Panc1 (cell line): Measurements from ENCODE around the gene USP11. TPM values are rescaled to one million over a fixed set of nuclear protein-coding genes. Genes with fewer than 3 reads are reported as not detected.

Experiments used
- ATAC-seq: fragments of 200-7000 bp; cut with Tn5 transposase; 2 replicates; pipeline ENCODE4 v1.9.1; 2020; ENCODE audit warnings: mild to moderate bottlenecking, moderate library complexity
- BruUV-seq: library from RNA; stranded (reverse); fragments of 400-500 nt; replicated peaks from 2 replicates; lab custom pipeline; 2021; lab: Mats Ljungman, UMichigan
- CTCF ChIA-PET: fragments of 300-600 bp; sonication (Branson Sonifier 250); formaldehyde crosslinking; loops from one replicate; lab custom pipeline; 2022; ENCODE audit warnings: antibody characterized with exemption; lab: Charles Lee
- POLR2A ChIA-PET: fragments of 300-600 bp; sonication (Branson Sonifier 250); formaldehyde crosslinking; loops from one replicate; lab custom pipeline; 2022; ENCODE audit warnings: antibody characterized with exemption; lab: Charles Lee
- DNase-seq: peaks from one replicate; pipeline ENCODE4 v3.0.0-alpha.2; 2010; ENCODE audit warnings: low read depth, low spot score
- H3K27ac ChIP-seq: 2 replicates; pipeline ENCODE4 v1.5.1; 2011; ENCODE audit warnings: mild to moderate bottlenecking, low read length, inconsistent platforms
- H3K27me3 ChIP-seq: fragments of 200-500 bp; sonication (Bioruptor generic); 2 replicates; pipeline ENCODE4 v1.6.0; 2014; ENCODE audit warnings: low read length, inconsistent platforms; ENCODE audit not compliant: control insufficient read depth, insufficient read depth
- H3K36me3 ChIP-seq: fragments of 200-500 bp; sonication (Bioruptor generic); 2 replicates; pipeline ENCODE4 v1.5.1; 2014; ENCODE audit warnings: inconsistent platforms, mild to moderate bottlenecking, low read length, moderate library complexity; ENCODE audit not compliant: control insufficient read depth, insufficient read depth
- H3K4me1 ChIP-seq: 2 replicates; pipeline ENCODE4 v1.5.1; 2011; ENCODE audit warnings: inconsistent platforms, mild to moderate bottlenecking, low read length, moderate library complexity; ENCODE audit not compliant: control insufficient read depth, insufficient read depth
- H3K4me3 ChIP-seq, 2 experiments: 2 replicates each; pipeline ENCODE4 v1.5.1; 2011 to 2012; ENCODE audit warnings: low read depth in 2 of 2, low read length in 2 of 2, mild to moderate bottlenecking in 2 of 2, inconsistent platforms in 1 of 2, moderate library complexity in 1 of 2
- H3K9me3 ChIP-seq: fragments of 200-500 bp; sonication (Bioruptor generic); 2 replicates; pipeline ENCODE4 v1.5.1; 2014; ENCODE audit warnings: low read depth, mild to moderate bottlenecking, inconsistent platforms, low read length, moderate library complexity; ENCODE audit not compliant: control insufficient read depth, insufficient read depth
- CTCF ChIP-seq: fragments of 450-650 bp; IDR thresholded peaks from 2 replicates; pipeline ENCODE4 v1.5.1; 2017; ENCODE audit warnings: mild to moderate bottlenecking
- POLR2AphosphoS5 ChIP-seq: IDR thresholded peaks from 2 replicates; pipeline ENCODE4 v1.6.1; 2012; ENCODE audit warnings: mild to moderate bottlenecking, low read depth, low read length, moderate library complexity
- REST ChIP-seq, 2 experiments: IDR thresholded peaks; 2 replicates each; pipeline ENCODE4 v1.6.1; 2011 to 2012; ENCODE audit warnings: low read depth in 2 of 2, control low read depth in 1 of 2, low read length in 1 of 2, mild to moderate bottlenecking in 1 of 2, moderate library complexity in 1 of 2; ENCODE audit not compliant: insufficient read depth in 1 of 2
- SIN3A ChIP-seq: IDR thresholded peaks from 2 replicates; pipeline ENCODE4 v1.6.1; 2012; ENCODE audit warnings: low read depth, mild to moderate bottlenecking, low read length, moderate library complexity, borderline replicate concordance; ENCODE audit not compliant: insufficient read depth
- TCF7L2 ChIP-seq: IDR thresholded peaks from 2 replicates; pipeline ENCODE4 v1.6.1; 2011; ENCODE audit warnings: mild to moderate bottlenecking, low read depth, low read length, inconsistent platforms
- in situ Hi-C: cut with HindIII; loops from 2 replicates; pipeline ENCODE4 v1.10.0; 2016; ENCODE audit warnings: low sequenced_read_pairs, low pct_unique_long_range_greater_than_20kb
- intact Hi-C: fragments of 100-400 bp; cut with micrococcal nuclease; formaldehyde crosslinking; loops from one replicate; pipeline ENCODE4 v1.10.0; 2022; ENCODE audit not compliant: unreplicated experiment
- total RNA-seq: library from RNA; stranded (reverse); gene quantifications from one replicate; pipeline ENCODE4 v1.2.1, GENCODE V29; 2021; ENCODE audit not compliant: unreplicated experiment

The USP11 gene
- total RNA-seq, 1 experiment from 2014 or later: 82.4 TPM

GRCh38 chrX:47214435-47215077 is 18.3 kb upstream of the USP11 start:
- Histone ChIP-seq H3K27me3 (no peaks in the 10 kb centered on the region), H3K36me3 (peaks cover 10% of the 10 kb centered on the region), H3K4me1 (peaks cover 15% of the 10 kb centered on the region), H3K9me3 (no peaks in the 10 kb centered on the region), H3K27ac (no peak overlapping the region), H3K4me3 (no peak overlapping the region)
- POLR2A ChIA-PET: no interaction called here
- ATAC-seq (no peak), DNase-seq (no peak)
- in situ Hi-C loops: no loop called here
- BruUV-seq: TSS peak; percentile 73
- CTCF ChIA-PET: no interaction called here
- intact Hi-C loops: no loop called here
- TF ChIP-seq REST (IDR thresholded peaks at IDR 0.05; ENCODE audit: insufficient read depth in 1 of 2, low read depth in 2 of 2, low read length in 1 of 2) (no peak), POLR2AphosphoS5 (no peak), CTCF (no peak), SIN3A (no peak), TCF7L2 (no peak)

- no peaks in the 10 kb centered on the region for H3K27me3 ChIP-seq
- no peak overlapping the region for H3K4me3 ChIP-seq
- no TSS peak for BruUV-seq
- H3K9me3 ChIP-seq: no peaks in the 10 kb centered on the region
- TF ChIP-seq CTCF: no peak
- no peak for TF ChIP-seq POLR2AphosphoS5
- no peak for TF ChIP-seq REST (IDR thresholded peaks at IDR 0.05; ENCODE audit: insufficient read depth in 1 of 2, low read depth in 2 of 2, low read length in 1 of 2)
- TF ChIP-seq TCF7L2: no peak
- TF ChIP-seq SIN3A: no peak
- in situ Hi-C loops (no loop called here), intact Hi-C loops (no loop called here)
- peaks cover 18% of the 10 kb centered on the region for H3K4me1 ChIP-seq
- ChIA-PET POLR2A (no interaction called here), CTCF (no interaction called here)
- no peak for ATAC-seq
- no peak for DNase-seq
- H3K27ac ChIP-seq: no peak overlapping the region; the same call in 1 of the 2 replicates
- peaks cover 10% of the 10 kb centered on the region; the same call in 1 of the 2 replicates for H3K36me3 ChIP-seq
Observed at GRCh38 chrX:47215291-47215900, 17.4 kb upstream of the USP11 start.
